Glomerular visceral epithelial cell (primary cell): ENCODE results near the gene QARS1.

ENCODE experiments used
- DNase-seq: peaks from one replicate; pipeline ENCODE4 v3.0.0-alpha.2; 2016; ENCODE audit errors: extremely low spot score

QARS1 gene

DNA sequence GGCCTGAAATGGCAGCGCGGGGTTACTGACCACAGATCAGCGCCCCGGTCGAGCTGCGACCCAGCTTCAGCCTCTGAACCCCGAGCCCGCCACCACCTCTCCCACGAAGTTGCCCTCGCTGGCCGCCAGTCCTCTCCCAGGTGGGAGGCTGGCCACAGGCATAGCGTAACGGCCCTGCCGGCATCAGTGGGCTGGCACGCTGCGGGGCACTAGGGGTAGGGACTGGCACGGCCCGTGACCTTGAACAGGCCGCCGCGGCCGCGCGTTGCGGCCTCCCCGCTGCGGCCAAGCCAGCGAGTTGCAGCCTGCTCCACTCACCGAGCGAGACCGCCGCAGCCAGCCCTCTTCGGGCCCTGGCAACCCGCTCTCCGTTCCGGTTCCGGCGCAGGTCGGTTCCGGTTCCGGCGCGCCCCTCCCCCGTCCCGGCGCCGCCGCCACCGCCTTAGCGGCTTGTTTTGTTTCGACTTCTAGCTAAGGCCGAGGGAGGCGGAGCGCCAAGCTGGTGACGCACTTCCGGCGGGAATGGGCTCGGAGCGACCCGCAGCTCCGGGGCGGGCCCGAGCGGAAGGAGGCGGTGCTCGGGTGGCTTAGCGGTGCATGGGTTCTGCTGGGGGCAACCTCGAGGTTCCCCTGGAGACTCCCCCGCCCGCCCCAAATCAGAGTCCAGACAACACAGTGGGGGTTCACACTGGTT lies 16.0 kb upstream of the QARS1 start, which contains the start of gene USP19:
Gene USP19, minus strand, starts transcription at position 386 of the 694 bp plus-strand sequence. CDS start 1,678 bp downstream, outside the sequence.
- peak; percentile 90 for DNase-seq

DNA sequence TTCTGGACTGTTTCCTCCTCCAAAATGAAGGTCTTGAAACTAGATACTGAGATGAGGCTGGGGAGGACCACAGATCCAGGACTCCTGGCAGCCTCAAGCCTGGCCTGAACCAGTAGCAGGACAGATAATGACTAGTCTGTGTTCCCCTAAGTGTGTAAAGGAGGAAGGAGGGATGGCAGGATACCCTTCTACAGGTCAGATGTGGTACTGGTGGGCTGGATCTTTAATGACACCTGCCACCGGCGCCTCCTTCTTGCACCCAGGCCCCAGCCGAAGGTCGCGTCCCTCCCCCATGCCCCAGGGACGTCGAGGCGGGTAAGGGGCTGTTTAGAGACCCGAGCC lies 15.5 kb upstream of the QARS1 start:
- DNase-seq = no peak

DNA sequence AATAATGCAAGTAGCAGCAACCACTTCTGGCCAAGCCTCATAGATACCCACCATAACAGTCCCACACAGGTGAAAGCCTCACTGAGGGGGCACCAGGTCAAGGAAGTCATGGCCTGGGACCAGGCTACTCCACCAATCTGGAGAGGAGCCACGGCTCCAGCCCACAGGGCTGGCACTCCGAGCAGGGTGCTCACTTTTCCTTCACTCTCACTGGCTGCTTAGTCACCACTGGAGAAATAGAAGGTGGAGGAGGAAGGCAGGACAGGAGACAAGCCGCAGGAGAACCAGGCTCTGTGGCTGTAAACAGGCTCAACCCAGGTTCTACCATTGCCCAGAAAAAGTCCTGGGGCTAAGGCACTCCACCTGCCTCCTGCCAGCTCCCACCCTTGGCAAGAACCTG lies 14.9 kb upstream of the QARS1 start:
- DNase-seq = no peak

DNA sequence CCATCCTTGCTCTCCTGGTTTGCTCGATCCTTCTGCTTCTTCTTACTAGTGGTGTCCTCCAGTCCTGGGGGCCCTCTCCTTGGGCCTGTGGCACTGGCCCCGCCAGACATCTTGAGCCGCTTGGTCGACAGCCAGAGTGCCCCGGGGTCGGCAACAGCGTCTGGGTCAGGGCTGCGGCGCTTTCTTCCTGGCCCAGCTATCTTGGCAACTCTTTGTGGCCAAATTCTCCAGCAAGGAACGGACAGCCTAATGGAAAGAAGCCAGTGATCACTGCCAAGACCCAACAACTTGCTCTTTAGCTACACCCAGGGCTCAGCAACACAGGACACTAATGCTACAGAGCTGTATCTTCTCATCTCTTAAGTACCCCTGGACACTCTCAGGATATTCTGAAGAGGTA lies 14.5 kb upstream of the QARS1 start:
- no peak for DNase-seq

DNA sequence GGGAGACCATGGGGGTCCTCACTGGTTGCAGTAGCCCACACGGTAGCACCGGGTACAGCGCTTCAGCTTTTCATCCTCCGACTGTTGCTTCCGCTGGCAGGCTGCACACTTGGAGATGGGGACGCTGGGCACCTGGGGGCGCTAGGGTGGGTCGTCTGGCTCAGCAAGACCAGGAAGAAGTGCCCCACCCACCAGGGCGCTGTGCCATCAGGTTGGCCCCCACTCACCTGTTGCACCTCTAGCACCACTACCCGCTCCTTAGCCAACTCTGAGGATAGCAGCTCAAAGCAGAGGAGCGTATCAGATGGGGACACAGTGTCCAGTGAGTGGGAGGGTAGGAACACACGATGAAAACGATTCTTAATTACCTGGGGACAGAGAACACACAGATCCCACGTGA lies 7.7 kb upstream of the QARS1 start:
- DNase-seq = no peak

DNA sequence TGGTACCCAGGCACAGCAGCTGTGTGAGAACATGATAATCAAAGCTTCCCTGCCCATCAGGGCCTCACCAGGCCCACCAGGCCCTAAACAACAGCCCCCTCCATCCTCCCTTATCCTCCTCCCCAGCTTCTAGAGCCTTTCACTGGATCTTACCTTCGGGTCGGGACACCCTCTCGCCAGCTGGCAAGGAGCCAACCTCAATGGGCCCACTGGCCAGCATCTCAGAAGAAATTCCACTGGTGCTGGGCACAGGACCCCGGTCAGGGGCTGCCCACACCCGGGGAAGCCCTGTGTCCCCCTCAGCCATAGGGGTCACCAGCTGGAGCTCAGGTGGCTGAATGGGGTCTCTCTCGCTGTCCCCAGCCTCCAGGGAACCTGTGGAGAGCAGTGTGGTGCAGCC lies 6.8 kb upstream of the QARS1 start:
- DNase-seq = no peak

DNA sequence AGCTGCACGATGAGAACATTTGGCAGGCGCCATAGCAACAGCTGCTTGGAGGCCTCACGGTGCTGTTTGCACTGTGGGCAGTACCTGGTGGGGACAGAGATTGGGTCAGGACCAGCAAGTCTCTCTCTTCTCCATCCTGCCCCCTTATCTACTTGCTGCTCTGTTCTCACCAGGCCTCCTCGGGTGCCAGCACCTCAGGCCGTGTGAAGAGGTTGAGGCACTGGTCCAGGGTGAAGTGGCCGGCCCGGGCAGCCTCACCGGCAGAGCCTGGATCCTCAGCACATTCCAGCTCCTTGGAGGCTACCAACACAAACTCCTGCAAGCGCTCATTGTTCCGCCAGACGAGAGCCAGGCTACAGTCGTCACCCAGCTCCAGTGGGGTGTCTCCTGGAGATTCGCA lies 6.2 kb upstream of the QARS1 start:
- DNase-seq = no peak

DNA sequence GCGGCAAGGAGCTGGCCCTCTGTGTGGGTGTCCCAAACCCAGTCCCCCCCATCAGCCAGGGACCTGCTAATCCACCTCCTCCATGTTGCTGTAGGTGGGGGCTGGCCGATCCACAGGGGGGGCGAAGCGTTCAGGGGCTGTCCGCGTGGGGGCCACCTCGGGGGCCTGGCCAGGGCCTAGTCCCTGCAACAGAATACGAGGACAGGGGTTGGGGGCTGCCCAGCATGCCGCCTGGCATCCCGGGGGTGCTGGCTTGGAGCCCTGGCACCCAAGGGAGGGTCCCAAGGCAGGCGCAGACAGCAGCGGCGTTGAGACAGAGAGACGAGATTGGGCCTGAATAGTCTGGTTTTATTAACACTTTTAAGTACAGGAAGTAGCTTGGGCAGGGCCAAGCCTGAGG lies 3.8 kb upstream of the QARS1 start:
- no peak for DNase-seq

DNA sequence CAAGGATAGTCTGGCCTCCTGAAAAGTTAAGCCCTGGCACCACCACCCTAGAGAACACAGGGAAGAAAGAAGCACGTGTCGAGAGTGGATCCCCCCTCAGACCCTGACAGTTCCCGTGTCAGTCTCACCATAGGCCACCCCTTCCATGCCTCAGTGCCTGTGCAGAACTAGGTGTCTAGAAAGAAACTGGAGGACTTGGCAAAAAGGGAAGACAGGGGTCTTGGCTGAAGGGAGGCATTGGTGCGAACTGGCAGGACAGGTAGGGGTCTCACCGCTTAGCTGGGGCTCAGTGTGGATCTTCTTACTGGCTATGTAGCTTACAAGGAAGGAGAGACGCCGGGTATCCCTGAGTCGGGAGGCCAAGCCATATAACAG lies 518 bp downstream of the QARS1 start:
- no peak for DNase-seq

DNA sequence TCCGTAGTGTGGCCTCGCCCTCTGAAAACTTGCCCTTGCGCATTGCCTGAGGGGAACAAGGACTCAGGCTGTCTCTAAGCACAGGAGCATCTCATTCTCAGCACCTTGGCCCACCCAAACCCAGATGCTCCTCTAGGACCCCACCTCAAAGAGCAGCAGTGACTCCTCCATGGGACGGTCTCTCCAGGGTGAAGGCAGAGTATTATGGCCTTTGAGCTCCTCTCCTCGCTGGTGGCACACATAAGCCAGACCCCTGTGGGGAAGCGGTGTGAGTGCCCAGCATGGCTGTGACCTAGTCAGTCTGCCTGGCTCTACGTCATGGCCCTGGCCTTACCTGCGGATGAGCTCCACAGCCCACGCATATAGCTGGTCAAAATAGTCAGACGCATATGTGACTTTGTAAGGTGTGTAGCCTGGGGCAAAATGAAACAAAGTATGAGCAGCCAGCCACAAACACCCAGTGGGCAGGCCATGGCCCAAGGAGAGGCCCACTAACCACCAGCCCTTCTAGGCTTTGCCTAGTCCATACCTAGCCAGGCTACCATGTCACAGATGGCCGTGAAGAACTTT lies 4.4 kb downstream of the QARS1 start:
- DNase-seq = no peak

DNA sequence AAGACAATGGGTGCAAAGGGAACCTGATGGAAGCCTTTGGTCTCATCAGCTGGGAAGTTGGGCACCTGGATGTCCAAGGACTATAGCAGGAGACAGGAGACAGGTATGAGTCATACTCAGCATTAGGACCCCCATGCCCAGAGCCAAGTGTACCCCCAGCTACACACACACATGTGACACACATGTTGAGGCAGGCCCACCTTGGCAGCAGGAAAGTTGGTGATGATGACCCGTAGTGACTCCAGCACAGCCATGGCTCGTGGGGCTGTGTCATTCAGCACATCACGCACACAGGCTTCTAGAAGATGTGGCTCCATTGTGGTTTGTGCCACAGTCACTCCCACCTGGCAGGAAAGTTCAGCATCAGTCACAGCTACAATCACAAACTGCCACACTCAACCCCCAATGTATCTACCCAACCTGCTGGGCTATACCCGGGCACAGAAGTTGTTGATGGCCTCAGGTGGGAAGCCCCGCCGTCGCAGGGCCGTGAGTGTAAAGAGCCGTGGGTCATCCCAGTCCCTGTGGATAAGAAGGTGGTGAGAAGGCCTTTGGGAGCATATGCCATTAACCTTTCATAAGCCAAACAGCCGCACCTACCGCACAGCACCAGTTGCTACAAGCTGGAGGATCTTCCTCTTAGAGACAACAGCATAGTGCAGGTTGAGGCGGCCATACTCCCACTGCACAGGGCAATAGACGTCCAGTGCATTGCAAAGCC lies 5.5 kb downstream of the QARS1 start:
- DNase-seq = no peak

DNA sequence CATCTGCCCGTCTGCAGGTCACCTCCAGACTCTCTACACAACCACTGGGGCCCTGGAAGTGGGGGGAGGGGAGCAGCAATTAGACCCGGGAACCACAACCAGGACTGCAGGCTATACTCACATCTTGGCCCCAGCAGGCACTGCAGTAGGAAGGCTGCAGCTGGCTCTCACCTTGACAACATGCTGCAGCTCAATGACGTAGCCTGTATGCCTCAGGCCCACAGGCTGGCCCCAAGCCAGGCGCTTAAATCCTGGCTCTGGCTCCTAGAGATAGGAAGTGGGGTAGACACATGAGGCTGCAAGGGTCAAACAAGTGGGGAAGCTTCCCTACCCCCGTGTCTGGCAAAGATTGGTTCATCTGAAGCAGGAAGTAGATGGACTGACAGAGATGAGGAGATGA lies 6.1 kb downstream of the QARS1 start:
- DNase-seq = peak; percentile 39

DNA sequence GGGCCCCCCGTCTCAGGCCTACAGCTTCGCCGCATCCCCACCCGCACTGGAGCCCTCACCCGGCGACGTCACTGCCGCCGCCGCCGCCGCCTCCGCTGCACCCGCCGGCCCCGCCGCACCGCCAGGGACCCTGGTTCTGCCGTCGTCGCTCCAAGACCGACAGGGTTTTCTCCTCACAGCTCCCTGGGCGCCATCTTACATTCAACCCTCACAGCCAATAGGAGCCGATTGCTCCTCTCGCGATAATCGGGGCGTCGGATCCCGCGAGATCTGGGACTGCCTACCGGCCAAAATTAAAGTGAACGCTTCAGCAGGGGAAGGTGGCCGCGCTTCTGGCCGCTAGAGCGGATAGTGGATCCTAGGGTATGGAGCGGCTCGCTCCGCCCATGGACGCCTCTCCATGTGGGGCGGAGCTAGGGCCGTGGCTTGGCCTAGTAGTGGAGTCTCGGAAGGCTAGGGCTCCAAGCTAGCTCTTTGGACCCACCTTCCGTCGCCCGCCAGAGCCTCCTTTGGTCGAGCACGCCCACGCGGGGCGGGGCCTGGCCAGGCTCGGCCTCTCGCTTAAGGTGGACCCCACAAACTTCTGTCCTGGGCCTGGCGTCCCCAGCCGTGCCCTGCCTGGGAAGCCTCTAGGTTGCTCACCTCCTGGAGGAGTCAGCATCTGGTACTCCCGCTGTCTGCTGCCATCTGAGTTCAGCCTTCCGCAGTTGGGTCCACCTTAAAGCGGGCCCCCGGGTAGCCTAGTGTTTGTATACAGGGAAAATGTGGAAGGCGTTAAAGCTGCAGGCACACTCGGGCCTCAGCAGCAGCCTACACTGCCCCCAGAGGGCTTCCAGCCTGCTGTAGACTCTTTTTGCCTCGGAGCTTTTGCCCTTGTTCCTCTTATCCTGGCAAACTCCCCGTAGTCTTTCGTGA lies 10.4 kb downstream of the QARS1 start, which contains the start of gene QRICH1:
Gene QRICH1, minus strand, starts transcription at position 219 of the 915 bp plus-strand sequence. CDS start 17,054 bp downstream, outside the sequence.
- peak; percentile 97 for DNase-seq

DNA sequence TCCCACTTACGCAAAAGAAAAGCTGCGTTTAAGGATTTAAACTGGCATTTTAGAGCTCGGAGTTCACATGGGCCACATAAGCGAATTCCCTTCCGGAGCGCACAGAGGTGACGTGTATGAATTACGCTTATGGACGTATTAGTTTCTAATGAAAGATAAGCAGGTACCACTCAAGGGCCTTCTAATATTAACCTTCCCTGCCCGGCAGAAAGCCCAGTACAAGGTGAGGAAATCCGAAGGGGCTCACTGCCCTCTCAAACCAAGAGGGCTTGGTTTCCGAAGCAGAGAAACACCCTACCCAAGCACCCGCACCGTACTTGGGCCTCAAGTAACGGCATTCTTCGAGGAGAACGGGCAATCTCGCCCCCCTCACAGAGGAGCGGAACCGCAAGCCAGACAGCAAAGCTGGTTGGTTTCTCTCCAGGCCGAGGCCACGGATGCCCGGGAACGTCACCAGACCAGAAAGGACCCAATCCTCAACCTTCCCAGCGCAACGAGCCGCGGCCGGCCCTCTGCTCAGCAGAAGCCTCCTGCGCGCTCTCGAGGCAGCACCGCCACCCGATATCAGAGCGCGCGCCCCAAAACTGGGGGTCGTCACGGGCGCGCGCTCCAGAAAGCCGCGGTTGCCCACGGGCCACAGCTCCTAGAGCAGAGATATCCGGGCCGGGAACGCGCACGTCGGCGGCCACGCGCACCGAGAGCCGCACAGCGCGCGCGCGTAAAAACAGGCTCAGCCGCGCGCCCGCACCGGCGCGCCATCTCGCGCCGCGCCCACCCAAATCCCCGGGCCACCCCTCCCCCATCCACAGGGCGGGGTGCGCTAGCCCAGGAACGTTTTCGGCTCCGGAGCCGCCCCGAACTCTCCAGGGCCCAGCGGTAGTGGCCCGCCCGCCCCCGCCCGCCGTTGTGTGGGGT lies 11.4 kb downstream of the QARS1 start:
- DNase-seq = peak; percentile 72

DNA sequence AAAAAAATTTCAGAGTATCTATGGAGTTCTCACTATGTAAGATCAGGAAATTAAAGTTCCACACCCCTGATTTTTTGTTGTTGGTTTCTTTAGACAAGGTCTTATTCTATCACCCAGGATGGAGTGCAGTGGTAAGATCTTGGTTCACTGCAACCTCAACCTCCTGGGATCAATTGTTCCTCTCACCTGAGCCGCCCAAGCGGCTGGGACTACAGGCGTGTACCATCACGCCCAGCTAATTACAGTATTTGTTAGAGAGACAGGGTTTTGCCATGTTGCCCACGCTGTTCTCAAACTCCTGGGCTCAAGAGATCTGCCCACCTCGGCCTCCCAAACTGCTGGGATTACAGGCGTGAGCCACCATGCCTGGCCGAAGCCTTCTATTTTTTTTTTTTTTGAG lies 23.1 kb downstream of the QARS1 start:
- DNase-seq = no peak

DNA sequence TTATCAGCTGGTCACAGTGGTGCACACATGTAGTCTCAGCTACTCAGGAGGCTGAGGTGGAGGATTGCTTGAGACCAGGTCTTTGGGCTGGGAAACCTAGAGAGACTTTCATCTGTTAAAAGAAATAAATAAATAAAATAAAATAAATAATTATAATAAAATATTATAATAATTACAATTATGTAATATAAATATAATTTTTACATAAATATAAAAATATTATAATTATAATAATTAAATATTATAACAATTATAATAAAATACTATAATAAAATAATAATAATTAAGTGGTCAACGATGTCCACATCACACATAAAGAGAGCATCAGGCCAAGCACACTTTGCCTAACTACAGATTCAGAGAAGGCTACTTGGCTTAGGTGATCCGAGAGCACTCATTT lies 25.3 kb downstream of the QARS1 start:
- no peak for DNase-seq

DNA sequence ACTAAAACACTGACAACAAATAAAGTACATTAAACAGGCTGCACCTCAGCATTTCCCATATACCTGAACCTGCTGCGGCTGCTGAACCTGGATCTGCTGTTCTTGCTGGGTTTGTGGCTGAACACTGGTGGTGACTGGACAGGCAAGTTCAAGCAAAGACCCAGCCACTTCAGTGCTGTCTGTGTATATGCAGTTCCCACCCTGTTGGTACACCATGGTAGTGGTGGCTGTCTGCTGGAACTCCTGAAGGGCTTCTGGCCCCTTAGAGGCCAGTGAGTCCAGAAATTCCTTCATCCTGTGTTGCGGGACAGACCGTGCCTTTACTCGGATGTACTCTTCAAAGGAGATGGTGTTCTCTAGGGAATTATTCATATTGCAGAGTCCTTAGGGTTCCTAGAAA lies 27.9 kb downstream of the QARS1 start:
- no peak for DNase-seq

DNA sequence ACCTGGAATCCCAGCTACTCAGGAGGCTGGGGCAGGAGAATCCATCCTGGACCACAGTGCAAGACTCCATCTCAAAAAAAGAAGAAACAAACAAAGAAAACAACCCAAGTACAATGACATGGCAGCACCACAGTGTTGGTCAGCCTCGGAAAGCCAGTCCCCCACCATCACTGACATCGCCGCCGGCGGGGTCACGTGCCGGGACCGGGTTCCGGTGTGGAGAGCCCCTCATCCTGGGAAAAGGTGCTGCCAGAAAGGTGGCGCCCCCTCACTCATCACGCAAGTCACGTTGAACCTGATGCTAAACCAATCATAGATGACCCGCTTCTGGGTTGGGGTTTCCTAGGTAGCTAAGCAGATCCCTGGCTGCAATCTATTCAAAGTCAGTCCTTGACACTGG lies 28.4 kb downstream of the QARS1 start:
- DNase-seq = no peak

DNA sequence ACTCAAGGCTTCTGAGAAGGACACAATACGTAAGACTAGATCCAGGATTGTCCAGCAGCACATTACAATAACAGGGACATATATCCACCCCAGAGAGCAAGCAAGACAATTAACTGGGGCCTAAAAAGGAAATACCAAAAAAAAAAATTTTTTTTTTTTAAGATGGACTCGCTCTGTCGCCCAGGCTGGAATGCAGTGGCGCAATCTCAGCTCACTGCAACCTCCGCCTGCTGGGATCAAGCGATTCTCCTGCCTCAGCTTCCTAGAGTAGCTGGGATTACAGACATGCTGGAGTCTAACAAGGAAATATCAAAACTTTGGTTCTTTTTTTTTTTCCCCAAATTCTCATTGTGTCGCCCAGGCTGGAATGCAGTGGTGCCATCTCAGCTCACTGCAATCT lies 46.5 kb downstream of the QARS1 start:
- peak; percentile 7 for DNase-seq

DNA sequence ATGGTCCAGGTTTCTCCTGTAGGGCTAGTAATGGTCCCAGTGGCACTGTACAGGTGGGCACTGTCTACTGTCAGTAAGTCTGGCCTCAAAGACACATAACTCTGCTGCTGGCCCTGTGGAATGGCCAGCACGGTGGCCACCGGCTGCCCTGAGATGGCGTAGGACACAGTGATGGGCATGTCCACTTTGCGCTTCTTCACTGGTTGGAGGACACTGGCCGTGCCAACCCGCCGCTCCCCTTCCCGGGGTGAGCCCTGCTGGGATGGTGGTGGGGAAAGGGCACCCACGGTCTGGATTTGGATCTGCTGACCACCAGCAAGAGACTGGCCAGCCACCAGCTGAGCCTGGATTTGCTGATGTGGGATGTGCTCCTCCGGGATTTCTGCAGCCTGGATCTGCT lies 47.3 kb downstream of the QARS1 start:
- no peak for DNase-seq

DNA sequence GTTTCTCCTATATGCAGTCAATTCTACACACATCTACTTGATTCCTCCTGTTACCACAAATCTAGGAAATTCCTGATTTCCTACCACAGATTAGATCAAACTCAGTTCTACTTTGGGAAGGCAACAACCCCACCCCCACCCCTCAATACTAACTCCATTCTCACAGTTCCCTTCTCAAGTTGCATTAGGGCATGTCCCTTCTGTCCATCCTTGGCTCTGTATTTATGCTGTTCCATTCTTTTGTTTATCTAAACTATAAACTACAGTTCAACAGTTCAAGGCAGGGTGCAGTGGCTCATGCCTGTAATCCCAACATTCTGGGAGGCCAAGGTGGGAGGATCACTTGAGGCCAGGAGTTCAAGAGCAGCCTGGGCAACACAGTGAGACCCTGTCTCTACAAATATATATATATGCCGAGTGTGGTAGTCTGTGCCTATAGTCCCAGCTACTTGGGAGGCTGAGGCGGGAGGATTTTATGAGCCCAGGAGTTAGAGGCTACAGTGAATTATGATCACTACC lies 50.2 kb downstream of the QARS1 start:
- no peak for DNase-seq
